CD4-positive, alpha-beta T cell treated with Interleukin-12 subunit alpha and Interleukin-12 subunit beta, for 1 hour (primary cell): ENCODE results near the gene ZNF414.

Experiments
- DNase-seq: peaks from one replicate; pipeline ENCODE4 v3.0.0-alpha.2; 2020

Gene ZNF414

DNA sequence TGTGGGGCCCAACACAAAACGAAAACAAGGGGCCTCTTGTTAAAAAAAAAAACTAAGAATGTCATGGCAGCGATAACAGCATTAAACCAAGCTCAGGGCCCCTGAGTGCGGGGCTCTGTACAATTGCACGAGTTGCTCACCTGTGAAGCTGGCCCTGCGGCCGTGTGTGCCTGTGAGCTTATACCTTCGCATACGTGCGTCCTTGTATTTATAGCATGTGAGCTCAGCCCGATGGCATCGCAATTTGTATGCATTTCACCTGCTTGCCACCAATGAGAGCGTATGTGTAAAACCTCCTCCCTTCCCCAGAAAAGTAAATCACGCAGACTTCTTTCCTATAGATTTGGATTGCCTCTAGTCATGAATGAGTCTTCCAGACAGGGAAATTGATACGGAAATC lies 52.1 kb downstream of the ZNF414 start:
- no peak for DNase-seq

DNA sequence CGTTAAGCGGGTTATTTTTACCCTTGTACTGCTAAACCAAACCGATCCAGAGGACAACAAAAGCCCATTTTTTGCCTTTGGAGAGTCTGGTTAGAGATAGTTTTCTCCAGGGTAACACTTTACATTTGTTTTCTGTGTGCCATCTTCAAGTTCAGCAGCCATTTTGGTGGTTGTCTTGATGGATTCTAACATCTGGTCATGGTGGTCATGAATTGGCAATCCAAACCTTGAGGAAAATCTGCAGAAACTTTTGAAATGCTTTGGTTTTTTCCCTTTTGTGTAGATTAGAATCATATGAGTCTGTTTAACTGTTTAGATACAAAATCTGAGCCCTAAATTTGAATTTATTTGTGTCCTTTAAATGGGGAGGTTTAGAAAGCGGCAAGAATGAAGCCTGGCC lies 52.6 kb downstream of the ZNF414 start:
- DNase-seq: no peak

DNA sequence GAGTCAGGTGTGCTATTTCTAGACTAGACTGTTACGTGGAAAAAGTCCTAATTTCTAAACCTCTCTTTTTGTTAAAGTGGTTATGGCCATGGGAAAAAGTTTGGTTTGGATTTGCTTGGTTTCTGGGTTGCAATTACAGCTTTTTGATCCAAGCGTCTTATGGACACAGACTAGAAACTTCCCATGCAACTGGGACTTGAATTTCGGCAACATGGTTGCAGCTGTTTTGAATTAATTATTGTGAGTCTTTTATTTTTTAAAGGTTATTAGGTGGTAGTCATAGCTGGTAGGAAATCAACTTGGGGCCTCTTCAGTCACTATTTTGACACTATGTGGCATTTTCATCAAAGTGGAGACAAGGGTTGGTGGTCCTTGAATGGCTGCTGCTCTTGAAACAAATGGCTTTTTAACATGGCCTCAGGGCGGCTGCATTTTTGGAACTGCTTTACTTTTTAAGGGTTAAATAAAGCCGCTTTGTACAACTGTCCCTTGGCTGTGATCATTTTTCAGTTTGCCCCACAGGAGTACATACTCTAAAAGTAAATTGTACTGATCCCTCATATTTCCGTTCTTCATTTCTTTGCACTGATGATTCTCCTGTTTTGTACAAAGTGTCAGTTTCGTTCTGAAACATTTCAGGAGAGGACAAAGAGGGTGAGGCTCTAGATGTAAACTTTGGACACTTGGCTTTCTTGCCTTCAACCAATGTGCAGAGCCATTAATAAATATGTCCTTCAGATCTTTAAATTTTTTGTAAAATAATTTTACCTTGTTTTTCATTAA lies 53.3 kb downstream of the ZNF414 start:
- no peak for DNase-seq
